Measurements from ENCODE around the gene VEGFB. TPM values are rescaled to one million over a fixed set of nuclear protein-coding genes. Genes with fewer than 3 reads are reported as not detected.

Gene VEGFB
- total RNA-seq, 1 experiment from 2014 or later, result 47.5 TPM

DNA sequence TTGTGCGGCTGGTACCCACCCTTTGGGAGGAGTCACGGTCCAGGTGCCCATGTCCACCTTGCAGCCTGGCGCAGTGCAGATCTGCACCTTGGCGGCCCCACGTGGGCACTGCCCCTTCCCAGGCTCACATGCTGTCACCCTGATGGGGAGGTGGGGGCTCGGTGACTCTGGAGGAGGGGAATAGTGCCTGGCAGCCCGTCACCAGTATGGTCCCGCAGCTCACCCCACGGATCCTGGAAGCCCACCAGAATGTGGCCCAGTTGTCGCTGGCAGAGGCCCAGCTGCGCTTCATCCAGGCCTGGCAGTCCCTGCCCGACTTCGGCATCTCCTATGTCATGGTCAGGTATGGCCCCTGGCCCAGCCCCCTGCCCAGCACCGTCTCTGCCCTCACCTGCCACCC is 13.6 kb upstream of the VEGFB start:
- no peak overlapping the region for H3K9ac ChIP-seq (ENCODE audit: low read length)

More for the DNA sequence above, 13.6 kb upstream of the VEGFB start:
- Histone ChIP-seq H3K9me3 (ENCODE audit: control insufficient read depth in 1 of 2, insufficient read depth in 1 of 2, low read depth in 1 of 2, low read length in 2 of 2) (no peaks in the 10 kb centered on the region), H3K4me1 (ENCODE audit: control insufficient read depth in 1 of 2, insufficient read depth in 2 of 2, low read length in 2 of 2) (peaks cover 4 to 9% of the 10 kb centered on the region in 2 experiments; a peak in 3 of 4 replicates), H3K27ac (ENCODE audit: low read depth, low read length) (no peak overlapping the region), H2AFZ (ENCODE audit: low read depth, low read length, poor library complexity, severe bottlenecking) (no peak overlapping the region), H3K79me2 (ENCODE audit: insufficient read depth, low read length) (peaks cover 7% of the 10 kb centered on the region; the same call in 1 of the 2 replicates), H3K4me2 (ENCODE audit: low read length) (no peak overlapping the region), H3K4me3 (replicated peaks in 1 of 2; ENCODE audit: low read depth in 1 of 2, low read length in 2 of 2) (no peak overlapping the region), H3K36me3 (ENCODE audit: control insufficient read depth in 1 of 2, insufficient read depth in 2 of 2, low read length in 2 of 2) (peaks cover 0 to 6% of the 10 kb centered on the region in 2 experiments; a peak in 1 of 4 replicates), H3K9me2 (ENCODE audit: insufficient read depth) (no peaks in the 10 kb centered on the region), H4K20me1 (ENCODE audit: insufficient read depth) (no peaks in the 10 kb centered on the region), H3K27me3 (ENCODE audit: insufficient read depth, low read length) (no peaks in the 10 kb centered on the region)
- DNase-seq (ENCODE audit: low read depth, low spot score) (no peak), ATAC-seq (no peak)
- intact Hi-C loops (cut with micrococcal nuclease), result no loop called here
- CTCF ChIA-PET, result no interaction called here
- BruUV-seq (replicated peaks), result no TSS peak
- POLR2A ChIA-PET, result no interaction called here
- RAD21 ChIA-PET (ENCODE audit: low non-redundant PET in 1 of 2, low total read pairs in 2 of 2, uncharacterized antibody in 2 of 2, unreplicated experiment in 2 of 2), result no interaction called here
- TF ChIP-seq SP1 (IDR thresholded peaks at IDR 0.05; ENCODE audit: low read depth) (no peak), ZFX (IDR thresholded peaks at IDR 0.05) (no peak), ATF3 (IDR thresholded peaks at IDR 0.05) (no peak), EZH2 (IDR thresholded peaks at IDR 0.05) (no peak), EZH2phosphoT487 (IDR thresholded peaks at IDR 0.05; ENCODE audit: borderline replicate concordance) (no peak), FOSL1 (IDR thresholded peaks at IDR 0.05; ENCODE audit: low read depth) (no peak), ELF1 (IDR thresholded peaks at IDR 0.05; ENCODE audit: borderline replicate concordance, low read depth) (no peak), JUND (IDR thresholded peaks at IDR 0.05) (no peak), ZBTB33 (IDR thresholded peaks at IDR 0.05; ENCODE audit: extremely low read depth, insufficient replicate concordance, low read length) (no peak), RAD21 (IDR thresholded peaks at IDR 0.05; ENCODE audit: low read depth) (no peak), POLR2AphosphoS5 (IDR thresholded peaks at IDR 0.05; ENCODE audit: low read depth, low read length) (no peak), SRF (IDR thresholded peaks at IDR 0.05; ENCODE audit: low read depth) (no peak), CBX3 (IDR thresholded peaks at IDR 0.05; ENCODE audit: low read depth) (no peak), POLR2A (IDR thresholded peaks at IDR 0.05; ENCODE audit: borderline replicate concordance, extremely low read depth, insufficient read depth, insufficient read length) (no peak), TCF7L2 (IDR thresholded peaks at IDR 0.05; ENCODE audit: borderline replicate concordance, extremely low read depth, insufficient read depth, insufficient read length) (no peak), YY1 (IDR thresholded peaks at IDR 0.05; ENCODE audit: extremely low read depth, insufficient replicate concordance, low read depth, low read length) (no peak), EGR1 (IDR thresholded peaks at IDR 0.05; ENCODE audit: low read depth) (no peak)
- TF ChIP-seq, protein P1, sequence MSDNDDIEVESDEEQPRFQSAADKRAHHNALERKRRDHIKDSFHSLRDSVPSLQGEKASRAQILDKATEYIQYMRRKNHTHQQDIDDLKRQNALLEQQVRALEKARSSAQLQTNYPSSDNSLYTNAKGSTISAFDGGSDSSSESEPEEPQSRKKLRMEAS (IDR thresholded peaks at IDR 0.05), result no peak
- TF ChIP-seq, protein P2, sequence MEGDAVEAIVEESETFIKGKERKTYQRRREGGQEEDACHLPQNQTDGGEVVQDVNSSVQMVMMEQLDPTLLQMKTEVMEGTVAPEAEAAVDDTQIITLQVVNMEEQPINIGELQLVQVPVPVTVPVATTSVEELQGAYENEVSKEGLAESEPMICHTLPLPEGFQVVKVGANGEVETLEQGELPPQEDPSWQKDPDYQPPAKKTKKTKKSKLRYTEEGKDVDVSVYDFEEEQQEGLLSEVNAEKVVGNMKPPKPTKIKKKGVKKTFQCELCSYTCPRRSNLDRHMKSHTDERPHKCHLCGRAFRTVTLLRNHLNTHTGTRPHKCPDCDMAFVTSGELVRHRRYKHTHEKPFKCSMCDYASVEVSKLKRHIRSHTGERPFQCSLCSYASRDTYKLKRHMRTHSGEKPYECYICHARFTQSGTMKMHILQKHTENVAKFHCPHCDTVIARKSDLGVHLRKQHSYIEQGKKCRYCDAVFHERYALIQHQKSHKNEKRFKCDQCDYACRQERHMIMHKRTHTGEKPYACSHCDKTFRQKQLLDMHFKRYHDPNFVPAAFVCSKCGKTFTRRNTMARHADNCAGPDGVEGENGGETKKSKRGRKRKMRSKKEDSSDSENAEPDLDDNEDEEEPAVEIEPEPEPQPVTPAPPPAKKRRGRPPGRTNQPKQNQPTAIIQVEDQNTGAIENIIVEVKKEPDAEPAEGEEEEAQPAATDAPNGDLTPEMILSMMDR (IDR thresholded peaks at IDR 0.05 in 2 of 3, conservative IDR thresholded peaks at IDR 0.05 in 1 of 3; ENCODE audit: borderline replicate concordance in 1 of 3, insufficient read depth in 1 of 3, low read depth in 2 of 3, low read length in 2 of 3), result no peak
